ENCODE data around the gene HOXA3.

DNA sequence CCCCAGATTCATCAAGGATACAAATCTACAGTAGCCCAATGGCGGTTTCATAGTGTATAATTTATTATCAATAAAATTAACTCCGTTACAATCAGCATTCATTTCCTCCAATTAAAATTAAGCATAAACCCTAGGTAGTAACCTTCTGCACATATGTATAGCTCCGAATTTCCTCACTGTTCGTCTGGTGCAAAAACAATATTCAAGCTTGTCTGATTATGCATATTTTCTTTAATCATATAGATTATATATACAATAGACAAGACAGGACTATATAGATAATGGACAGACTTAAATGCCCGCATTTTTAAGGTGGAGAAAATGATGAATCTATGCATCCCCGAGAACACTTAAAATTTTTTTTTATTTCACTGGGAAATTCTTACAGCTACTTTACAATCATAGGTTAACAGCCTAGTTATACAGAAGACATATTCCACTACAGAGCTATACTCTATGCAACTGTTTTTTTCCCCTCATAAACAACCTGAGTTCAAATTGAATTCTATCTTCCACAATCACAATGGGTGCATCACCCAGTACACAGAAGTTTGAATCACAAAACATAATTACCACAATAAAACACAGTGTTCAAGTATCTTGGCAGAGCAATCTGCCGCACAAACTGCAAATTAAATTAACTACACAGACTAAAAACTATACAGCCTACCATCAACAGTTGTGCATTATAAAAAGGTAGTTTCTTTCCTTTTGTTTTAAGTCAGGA, 10.3 kb upstream of the HOXA3 start:
- TF ChIP-seq GATAD2B (conservative IDR thresholded peaks at IDR 0.05; ENCODE audit: low read depth) (no peak), TAF1 (IDR thresholded peaks at IDR 0.05; ENCODE audit: borderline replicate concordance, low read depth, low read length) (no peak)
- TF ChIP-seq, protein P1, sequence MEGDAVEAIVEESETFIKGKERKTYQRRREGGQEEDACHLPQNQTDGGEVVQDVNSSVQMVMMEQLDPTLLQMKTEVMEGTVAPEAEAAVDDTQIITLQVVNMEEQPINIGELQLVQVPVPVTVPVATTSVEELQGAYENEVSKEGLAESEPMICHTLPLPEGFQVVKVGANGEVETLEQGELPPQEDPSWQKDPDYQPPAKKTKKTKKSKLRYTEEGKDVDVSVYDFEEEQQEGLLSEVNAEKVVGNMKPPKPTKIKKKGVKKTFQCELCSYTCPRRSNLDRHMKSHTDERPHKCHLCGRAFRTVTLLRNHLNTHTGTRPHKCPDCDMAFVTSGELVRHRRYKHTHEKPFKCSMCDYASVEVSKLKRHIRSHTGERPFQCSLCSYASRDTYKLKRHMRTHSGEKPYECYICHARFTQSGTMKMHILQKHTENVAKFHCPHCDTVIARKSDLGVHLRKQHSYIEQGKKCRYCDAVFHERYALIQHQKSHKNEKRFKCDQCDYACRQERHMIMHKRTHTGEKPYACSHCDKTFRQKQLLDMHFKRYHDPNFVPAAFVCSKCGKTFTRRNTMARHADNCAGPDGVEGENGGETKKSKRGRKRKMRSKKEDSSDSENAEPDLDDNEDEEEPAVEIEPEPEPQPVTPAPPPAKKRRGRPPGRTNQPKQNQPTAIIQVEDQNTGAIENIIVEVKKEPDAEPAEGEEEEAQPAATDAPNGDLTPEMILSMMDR (IDR thresholded peaks at IDR 0.05 in 2 of 3, conservative IDR thresholded peaks at IDR 0.05 in 1 of 3; ENCODE audit: control insufficient read depth in 2 of 3, extremely low read depth in 1 of 3, insufficient read depth in 1 of 3, low read depth in 3 of 3, low read length in 3 of 3), result no peak

Measured in GM12878 (cell line).